DOHH2 (cell line): ENCODE data around the gene OR12D2.

Source experiments
- H3F3A ChIP-seq: fragments of 200-600 bp; sonication (generic), shearing (Covaris generic); 2 replicates; pipeline ENCODE4 v1.6.0; 2016; ENCODE audit warnings: antibody characterized with exemption, mild to moderate bottlenecking; ENCODE audit not compliant: control insufficient read depth, insufficient read depth
- H3K27ac ChIP-seq: fragments of 200-600 bp; sonication (generic); 2 replicates; pipeline ENCODE4 v1.5.1; 2014; ENCODE audit warnings: low read depth, mild to moderate bottlenecking, low read length, moderate library complexity
- H3K27me3 ChIP-seq: fragments of 200-600 bp; sonication (generic); 2 replicates; pipeline ENCODE4 v1.6.1; 2014; ENCODE audit warnings: mild to moderate bottlenecking, low read length, mixed read lengths; ENCODE audit not compliant: control insufficient read depth
- H3K36me3 ChIP-seq: fragments of 200-600 bp; sonication (generic); 2 replicates; pipeline ENCODE4 v1.6.1; 2014; ENCODE audit warnings: mild to moderate bottlenecking, low read length, moderate library complexity, mixed read lengths; ENCODE audit not compliant: control insufficient read depth
- H3K4me1 ChIP-seq: fragments of 200-600 bp; sonication (generic); 2 replicates; pipeline ENCODE4 v1.6.1; 2014; ENCODE audit warnings: mild to moderate bottlenecking, low read length, mixed read lengths; ENCODE audit not compliant: control insufficient read depth
- H3K4me2 ChIP-seq: fragments of 200-600 bp; sonication (generic); 2 replicates; pipeline ENCODE4 v1.6.0; 2014; ENCODE audit warnings: mild to moderate bottlenecking, low read length, moderate library complexity
- H3K4me3 ChIP-seq: fragments of 200-600 bp; sonication (generic); 2 replicates; pipeline ENCODE4 v1.5.1; 2014; ENCODE audit warnings: mild to moderate bottlenecking, low read length, mixed read lengths
- H3K79me2 ChIP-seq: fragments of 200-600 bp; sonication (generic); 2 replicates; pipeline ENCODE4 v1.6.1; 2014; ENCODE audit warnings: mild to moderate bottlenecking, low read length, mixed read lengths; ENCODE audit not compliant: control insufficient read depth
- H3K9me2 ChIP-seq: fragments of 200-600 bp; sonication (generic); replicated peaks from 2 replicates; pipeline ENCODE4 v1.6.1; 2014; ENCODE audit warnings: mild to moderate bottlenecking, low read length, mixed read lengths; ENCODE audit not compliant: control insufficient read depth
- H3K9me3 ChIP-seq: fragments of 200-600 bp; sonication (generic); 2 replicates; pipeline ENCODE4 v1.6.1; 2014; ENCODE audit warnings: antibody characterized with exemption, low read length, mixed read lengths; ENCODE audit not compliant: control insufficient read depth, insufficient read depth
- H4K20me1 ChIP-seq: fragments of 200-600 bp; sonication (generic); 2 replicates; pipeline ENCODE4 v1.6.0; 2014; ENCODE audit warnings: low read depth, mild to moderate bottlenecking, antibody characterized with exemption, low read length, moderate library complexity; ENCODE audit not compliant: control insufficient read depth, insufficient read depth
- EZH2phosphoT487 ChIP-seq: fragments of 200-600 bp; sonication (generic); IDR thresholded peaks from 2 replicates; pipeline ENCODE4 v1.6.1; 2017; ENCODE audit warnings: borderline replicate concordance, mild to moderate bottlenecking, antibody characterized with exemption, low read length, moderate library complexity, mixed read lengths
- TF ChIP-seq, protein P1 (sequence below): fragments of 200-600 bp; sonication (generic); IDR thresholded peaks from one replicate; pipeline ENCODE4 v1.5.1; 2014; ENCODE audit warnings: antibody characterized with exemption, mild to moderate bottlenecking, low read depth, low read length; ENCODE audit not compliant: poor library complexity, severe bottlenecking

The OR12D2 gene

DNA sequence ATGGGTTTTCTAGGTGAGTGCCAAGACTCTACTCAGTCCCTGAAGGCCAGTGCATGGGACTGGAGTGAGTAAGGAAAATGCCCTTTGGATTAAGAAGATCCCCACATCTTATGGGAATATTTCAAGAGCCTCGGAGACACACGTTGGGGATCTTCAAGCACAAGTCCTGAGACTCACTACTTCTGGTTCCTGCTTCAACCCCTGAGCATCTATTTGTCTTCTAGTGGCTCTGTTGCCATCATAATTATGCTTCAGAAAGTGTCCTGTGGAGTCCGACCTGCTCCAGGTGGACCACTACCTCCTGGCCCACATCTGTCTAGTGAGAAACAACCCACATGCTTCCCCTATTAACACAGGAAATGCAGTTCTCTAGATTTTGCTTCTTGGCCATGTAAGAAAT is 26.7 kb upstream of the OR12D2 start, which contains the start of gene OR5V1:
TSS of gene OR5V1 (minus strand) at position 101 of the 400 bp plus-strand sequence. CDS start 12,670 bp downstream, outside the sequence.
- Histone ChIP-seq H3K79me2 (no peaks in the 10 kb centered on the region), H3K4me2 (no peak within 1 kb of the TSS), H3K9me3 (no peaks in the 10 kb centered on the region), H3K27me3 (no peaks in the 10 kb centered on the region), H3F3A (no peaks in the 10 kb centered on the region), H3K4me1 (no peaks in the 10 kb centered on the region), H3K27ac (no peak within 1 kb of the TSS), H3K9me2 (no peaks in the 10 kb centered on the region), H4K20me1 (no peaks in the 10 kb centered on the region), H3K4me3 (no peak within 1 kb of the TSS), H3K36me3 (no peaks in the 10 kb centered on the region)
- no peak for TF ChIP-seq EZH2phosphoT487
- TF ChIP-seq, protein P1, sequence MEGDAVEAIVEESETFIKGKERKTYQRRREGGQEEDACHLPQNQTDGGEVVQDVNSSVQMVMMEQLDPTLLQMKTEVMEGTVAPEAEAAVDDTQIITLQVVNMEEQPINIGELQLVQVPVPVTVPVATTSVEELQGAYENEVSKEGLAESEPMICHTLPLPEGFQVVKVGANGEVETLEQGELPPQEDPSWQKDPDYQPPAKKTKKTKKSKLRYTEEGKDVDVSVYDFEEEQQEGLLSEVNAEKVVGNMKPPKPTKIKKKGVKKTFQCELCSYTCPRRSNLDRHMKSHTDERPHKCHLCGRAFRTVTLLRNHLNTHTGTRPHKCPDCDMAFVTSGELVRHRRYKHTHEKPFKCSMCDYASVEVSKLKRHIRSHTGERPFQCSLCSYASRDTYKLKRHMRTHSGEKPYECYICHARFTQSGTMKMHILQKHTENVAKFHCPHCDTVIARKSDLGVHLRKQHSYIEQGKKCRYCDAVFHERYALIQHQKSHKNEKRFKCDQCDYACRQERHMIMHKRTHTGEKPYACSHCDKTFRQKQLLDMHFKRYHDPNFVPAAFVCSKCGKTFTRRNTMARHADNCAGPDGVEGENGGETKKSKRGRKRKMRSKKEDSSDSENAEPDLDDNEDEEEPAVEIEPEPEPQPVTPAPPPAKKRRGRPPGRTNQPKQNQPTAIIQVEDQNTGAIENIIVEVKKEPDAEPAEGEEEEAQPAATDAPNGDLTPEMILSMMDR = no peak

DNA sequence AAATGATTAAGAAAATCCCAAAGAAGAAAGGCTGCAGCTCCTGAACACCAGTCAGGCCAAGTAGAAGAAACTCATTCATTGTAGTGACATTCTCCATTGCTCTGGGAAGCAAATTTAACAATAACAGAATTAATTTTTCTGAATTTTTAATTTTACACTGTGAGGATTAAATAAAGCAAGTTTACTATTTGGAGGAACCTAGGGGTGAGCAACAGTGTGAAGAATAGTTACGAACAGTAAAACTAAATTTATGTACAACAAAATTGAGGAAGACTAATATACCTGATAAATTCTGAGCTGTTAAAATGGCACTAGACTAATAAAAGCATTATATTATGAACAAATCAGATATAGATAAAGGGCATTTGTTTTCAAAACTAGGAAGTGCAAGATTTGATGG is 20.2 kb upstream of the OR12D2 start, which contains the start of gene OR12D3:
TSS of gene OR12D3 (minus strand) at position 101 of the 400 bp plus-strand sequence. CDS start at position 97, 4 bp downstream.
- no peaks in the 10 kb centered on the region for H4K20me1 ChIP-seq
- no peaks in the 10 kb centered on the region for H3K27me3 ChIP-seq
- H3K79me2 ChIP-seq = no peaks in the 10 kb centered on the region
- H3K9me3 ChIP-seq = no peaks in the 10 kb centered on the region
- no peak within 1 kb of the TSS for H3K4me3 ChIP-seq
- no peaks in the 10 kb centered on the region for H3K4me1 ChIP-seq
- no peak within 1 kb of the TSS for H3K27ac ChIP-seq
- no peak within 1 kb of the TSS for H3K4me2 ChIP-seq
- H3F3A ChIP-seq = no peaks in the 10 kb centered on the region
- H3K9me2 ChIP-seq = no peaks in the 10 kb centered on the region
- H3K36me3 ChIP-seq = no peaks in the 10 kb centered on the region
- TF ChIP-seq EZH2phosphoT487 = no peak
- TF ChIP-seq, protein P1 = no peak

DNA sequence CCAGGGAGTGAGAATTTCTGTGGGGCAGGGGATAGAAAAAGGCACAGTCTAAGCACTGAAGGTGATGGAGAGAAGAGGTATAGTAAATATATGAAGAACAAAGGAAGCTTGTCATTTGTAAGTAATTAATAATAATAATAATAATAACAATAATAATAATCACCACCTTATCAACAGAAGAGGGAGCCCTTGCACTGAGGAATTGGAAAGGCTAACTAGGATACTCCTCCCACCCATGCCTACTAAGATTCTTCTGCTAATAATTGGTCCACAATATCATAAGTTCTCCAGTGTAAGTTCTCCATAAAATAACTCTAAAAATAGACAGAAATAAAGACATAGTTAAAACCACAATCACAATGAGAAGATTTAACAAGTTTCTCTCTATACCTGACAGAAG is 19.4 kb upstream of the OR12D2 start:
- no peak for TF ChIP-seq EZH2phosphoT487
- TF ChIP-seq, protein P1 = no peak
- H3K27me3 ChIP-seq = no peaks in the 10 kb centered on the region
- no peaks in the 10 kb centered on the region for H3K9me2 ChIP-seq
- H3K4me3 ChIP-seq = no peak overlapping the region
- H3K36me3 ChIP-seq = no peaks in the 10 kb centered on the region
- no peaks in the 10 kb centered on the region for H3K9me3 ChIP-seq
- no peaks in the 10 kb centered on the region for H4K20me1 ChIP-seq
- no peak overlapping the region for H3K4me2 ChIP-seq
- H3K27ac ChIP-seq = no peak overlapping the region
- no peaks in the 10 kb centered on the region for H3K4me1 ChIP-seq
- no peaks in the 10 kb centered on the region for H3K79me2 ChIP-seq
- no peaks in the 10 kb centered on the region for H3F3A ChIP-seq
